Measurements from ENCODE around the gene HAUS3.

HAUS3 gene

DNA sequence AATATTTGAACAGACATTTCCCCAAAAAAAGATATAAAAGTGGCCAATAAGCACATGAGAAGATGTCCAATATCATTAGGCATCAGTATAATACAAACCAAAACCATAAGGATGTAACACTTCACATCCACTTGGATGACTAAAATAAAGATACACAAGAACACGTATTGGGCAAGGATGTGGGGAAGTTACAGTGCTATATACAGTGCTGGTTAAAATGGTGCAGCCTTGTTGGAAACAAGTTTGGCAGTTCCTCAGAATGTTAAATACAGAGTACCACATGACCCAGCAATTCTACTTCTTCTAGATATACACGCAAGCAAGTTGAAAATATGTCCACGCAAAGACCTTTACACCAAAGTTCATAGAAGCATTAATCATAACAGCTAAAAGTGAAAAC is 58.9 kb downstream of the HAUS3 start:
- TF ChIP-seq, protein P1, sequence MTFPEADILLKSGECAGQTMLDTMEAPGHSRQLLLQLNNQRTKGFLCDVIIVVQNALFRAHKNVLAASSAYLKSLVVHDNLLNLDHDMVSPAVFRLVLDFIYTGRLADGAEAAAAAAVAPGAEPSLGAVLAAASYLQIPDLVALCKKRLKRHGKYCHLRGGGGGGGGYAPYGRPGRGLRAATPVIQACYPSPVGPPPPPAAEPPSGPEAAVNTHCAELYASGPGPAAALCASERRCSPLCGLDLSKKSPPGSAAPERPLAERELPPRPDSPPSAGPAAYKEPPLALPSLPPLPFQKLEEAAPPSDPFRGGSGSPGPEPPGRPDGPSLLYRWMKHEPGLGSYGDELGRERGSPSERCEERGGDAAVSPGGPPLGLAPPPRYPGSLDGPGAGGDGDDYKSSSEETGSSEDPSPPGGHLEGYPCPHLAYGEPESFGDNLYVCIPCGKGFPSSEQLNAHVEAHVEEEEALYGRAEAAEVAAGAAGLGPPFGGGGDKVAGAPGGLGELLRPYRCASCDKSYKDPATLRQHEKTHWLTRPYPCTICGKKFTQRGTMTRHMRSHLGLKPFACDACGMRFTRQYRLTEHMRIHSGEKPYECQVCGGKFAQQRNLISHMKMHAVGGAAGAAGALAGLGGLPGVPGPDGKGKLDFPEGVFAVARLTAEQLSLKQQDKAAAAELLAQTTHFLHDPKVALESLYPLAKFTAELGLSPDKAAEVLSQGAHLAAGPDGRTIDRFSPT (tag by site-specific recombination; IDR thresholded peaks at IDR 0.05): no peak
- TF ChIP-seq, protein P2, sequence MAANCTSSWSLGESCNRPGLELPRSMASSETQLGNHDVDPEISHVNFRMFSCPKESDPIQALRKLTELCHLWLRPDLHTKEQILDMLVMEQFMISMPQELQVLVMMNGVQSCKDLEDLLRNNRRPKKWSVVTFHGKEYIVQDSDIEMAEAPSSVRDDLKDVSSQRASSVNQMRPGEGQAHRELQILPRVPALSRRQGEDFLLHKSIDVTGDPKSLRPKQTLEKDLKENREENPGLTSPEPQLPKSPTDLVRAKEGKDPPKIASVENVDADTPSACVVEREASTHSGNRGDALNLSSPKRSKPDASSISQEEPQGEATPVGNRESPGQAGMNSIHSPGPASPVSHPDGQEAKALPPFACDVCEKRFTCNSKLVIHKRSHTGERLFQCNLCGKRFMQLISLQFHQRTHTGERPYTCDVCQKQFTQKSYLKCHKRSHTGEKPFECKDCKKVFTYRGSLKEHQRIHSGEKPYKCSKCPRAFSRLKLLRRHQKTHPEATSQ (tag by site-specific recombination; IDR thresholded peaks at IDR 0.05): no peak
- TF ChIP-seq ZNF324 (tag by site-specific recombination; IDR thresholded peaks at IDR 0.05): no peak
- H3K4me3 ChIP-seq (ENCODE audit: low read depth, low read length): no peak overlapping the region
- no peak overlapping the region for H3K27ac ChIP-seq (ENCODE audit: extremely low read depth, low read depth, low read length)
- H3K9me3 ChIP-seq (ENCODE audit: control insufficient read depth, insufficient read depth, low read depth, low read length): no peaks in the 10 kb centered on the region
- peaks cover 0 to 16% of the 10 kb centered on the region in 2 experiments; a peak in 1 of 3 replicates for H3K36me3 ChIP-seq (ENCODE audit: control insufficient read depth in 2 of 2, insufficient read depth in 1 of 2, low read length in 2 of 2)
- CTCF ChIA-PET: interaction anchor here (0.6 kb wide), 1 partner anchor 42 kb away, joined by 3 read pairs; no protein-coding TSS in a partner anchor
- POLR2A ChIA-PET: no interaction called here
- no peaks in the 10 kb centered on the region for H3K4me1 ChIP-seq (ENCODE audit: control insufficient read depth, insufficient read depth, low read length)

DNA sequence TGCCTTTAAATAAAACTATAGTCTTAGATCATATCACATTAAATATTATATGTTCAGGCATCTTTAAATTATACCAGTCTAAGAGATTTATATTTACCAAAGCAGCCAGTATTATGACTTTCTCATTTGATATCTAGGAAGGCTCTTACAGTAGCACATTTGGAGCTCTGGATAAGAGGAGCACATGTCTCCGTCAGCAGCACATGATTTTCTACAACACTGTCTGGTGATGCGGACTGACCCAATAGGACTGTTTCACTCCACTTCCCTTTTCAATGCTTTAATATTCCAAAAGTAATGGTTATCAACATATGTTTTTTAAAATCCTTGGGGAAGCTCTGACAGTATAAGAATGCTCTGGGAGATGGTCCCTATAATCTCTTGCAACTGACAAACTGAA is 61.5 kb downstream of the HAUS3 start:
- H3K9me3 ChIP-seq (ENCODE audit: control insufficient read depth, insufficient read depth, low read depth, low read length): no peaks in the 10 kb centered on the region
- no peak overlapping the region for H3K27ac ChIP-seq (ENCODE audit: extremely low read depth, low read depth, low read length)
- H3K4me3 ChIP-seq (ENCODE audit: low read depth, low read length): no peak overlapping the region
- CTCF ChIA-PET: interaction anchor here (1.3 kb wide), 1 partner anchor 39 kb away, joined by 4 read pairs; no protein-coding TSS in a partner anchor
- peaks cover 0 to 31% of the 10 kb centered on the region in 2 experiments; a peak in 1 of 3 replicates for H3K36me3 ChIP-seq (ENCODE audit: control insufficient read depth in 2 of 2, insufficient read depth in 1 of 2, low read length in 2 of 2)
- POLR2A ChIA-PET: no interaction called here
- H3K4me1 ChIP-seq (ENCODE audit: control insufficient read depth, insufficient read depth, low read length): no peaks in the 10 kb centered on the region
- no peak for TF ChIP-seq ZNF664 (tag by site-specific recombination; IDR thresholded peaks at IDR 0.05)
- no peak for TF ChIP-seq ZNF654 (tag by site-specific recombination; IDR thresholded peaks at IDR 0.05; ENCODE audit: low read depth)
- TF ChIP-seq HOXD13 (CRISPR knock-in tag; IDR thresholded peaks at IDR 0.05; ENCODE audit: borderline replicate concordance): no peak
- no peak for TF ChIP-seq HOXC10 (CRISPR knock-in tag; IDR thresholded peaks at IDR 0.05)
- TF ChIP-seq, protein P3, sequence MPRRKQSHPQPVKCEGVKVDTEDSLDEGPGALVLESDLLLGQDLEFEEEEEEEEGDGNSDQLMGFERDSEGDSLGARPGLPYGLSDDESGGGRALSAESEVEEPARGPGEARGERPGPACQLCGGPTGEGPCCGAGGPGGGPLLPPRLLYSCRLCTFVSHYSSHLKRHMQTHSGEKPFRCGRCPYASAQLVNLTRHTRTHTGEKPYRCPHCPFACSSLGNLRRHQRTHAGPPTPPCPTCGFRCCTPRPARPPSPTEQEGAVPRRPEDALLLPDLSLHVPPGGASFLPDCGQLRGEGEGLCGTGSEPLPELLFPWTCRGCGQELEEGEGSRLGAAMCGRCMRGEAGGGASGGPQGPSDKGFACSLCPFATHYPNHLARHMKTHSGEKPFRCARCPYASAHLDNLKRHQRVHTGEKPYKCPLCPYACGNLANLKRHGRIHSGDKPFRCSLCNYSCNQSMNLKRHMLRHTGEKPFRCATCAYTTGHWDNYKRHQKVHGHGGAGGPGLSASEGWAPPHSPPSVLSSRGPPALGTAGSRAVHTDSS (tag by site-specific recombination; IDR thresholded peaks at IDR 0.05): no peak
- no peak for TF ChIP-seq ZNF792 (tag by site-specific recombination; IDR thresholded peaks at IDR 0.05)
- TF ChIP-seq ZBTB44 (tag by site-specific recombination; IDR thresholded peaks at IDR 0.05): no peak
- no peak for TF ChIP-seq EGR2 (tag by site-specific recombination; IDR thresholded peaks at IDR 0.05; ENCODE audit: low read depth)
- TF ChIP-seq, protein P4, sequence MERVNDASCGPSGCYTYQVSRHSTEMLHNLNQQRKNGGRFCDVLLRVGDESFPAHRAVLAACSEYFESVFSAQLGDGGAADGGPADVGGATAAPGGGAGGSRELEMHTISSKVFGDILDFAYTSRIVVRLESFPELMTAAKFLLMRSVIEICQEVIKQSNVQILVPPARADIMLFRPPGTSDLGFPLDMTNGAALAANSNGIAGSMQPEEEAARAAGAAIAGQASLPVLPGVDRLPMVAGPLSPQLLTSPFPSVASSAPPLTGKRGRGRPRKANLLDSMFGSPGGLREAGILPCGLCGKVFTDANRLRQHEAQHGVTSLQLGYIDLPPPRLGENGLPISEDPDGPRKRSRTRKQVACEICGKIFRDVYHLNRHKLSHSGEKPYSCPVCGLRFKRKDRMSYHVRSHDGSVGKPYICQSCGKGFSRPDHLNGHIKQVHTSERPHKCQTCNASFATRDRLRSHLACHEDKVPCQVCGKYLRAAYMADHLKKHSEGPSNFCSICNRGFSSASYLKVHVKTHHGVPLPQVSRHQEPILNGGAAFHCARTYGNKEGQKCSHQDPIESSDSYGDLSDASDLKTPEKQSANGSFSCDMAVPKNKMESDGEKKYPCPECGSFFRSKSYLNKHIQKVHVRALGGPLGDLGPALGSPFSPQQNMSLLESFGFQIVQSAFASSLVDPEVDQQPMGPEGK (tag by site-specific recombination; IDR thresholded peaks at IDR 0.05): no peak

DNA sequence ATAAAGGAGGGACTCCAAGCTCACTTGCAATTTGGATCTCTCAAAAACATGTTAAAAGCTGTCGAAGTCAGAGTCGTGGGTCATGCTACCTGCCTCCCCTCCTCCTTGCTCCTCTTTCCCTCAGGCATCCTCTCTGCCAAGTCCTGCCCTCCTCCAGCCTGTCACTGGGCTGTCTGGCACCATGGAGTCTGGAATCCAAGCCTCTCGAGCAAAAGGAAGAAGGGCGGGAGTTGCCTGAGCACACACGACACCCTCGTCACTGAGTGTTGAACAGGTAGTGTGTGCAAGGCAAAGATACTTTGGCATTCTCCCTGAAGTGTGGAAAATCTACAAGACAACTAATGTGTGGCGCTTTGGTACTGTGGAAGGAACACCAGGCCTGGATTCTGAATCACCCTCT is 62.2 kb downstream of the HAUS3 start:
- Histone ChIP-seq H3K4me1 (ENCODE audit: control insufficient read depth, insufficient read depth, low read length) (no peaks in the 10 kb centered on the region), H3K9me3 (ENCODE audit: control insufficient read depth, insufficient read depth, low read depth, low read length) (no peaks in the 10 kb centered on the region), H3K36me3 (ENCODE audit: control insufficient read depth in 2 of 2, insufficient read depth in 1 of 2, low read length in 2 of 2) (peaks cover 0 to 31% of the 10 kb centered on the region in 2 experiments; a peak in 1 of 3 replicates), H3K4me3 (ENCODE audit: low read depth, low read length) (no peak overlapping the region), H3K27ac (ENCODE audit: extremely low read depth, low read depth, low read length) (no peak overlapping the region)
- ChIA-PET POLR2A (no interaction called here), CTCF (interaction anchor here (1.3 kb wide), 1 partner anchor 40 kb away, joined by 4 read pairs; no protein-coding TSS in a partner anchor)
- TF ChIP-seq ZNF280D (tag by site-specific recombination; IDR thresholded peaks at IDR 0.05): no peak

Data from HEK293 (cell line).